Activated naive CD8-positive, alpha-beta T cell treated with anti-CD3 and anti-CD28 coated beads, Interleukin-2, amount 10 ng/mL, durations not matched to agents 7 days and 5 days (primary cell): Measurements from ENCODE around the gene LYZL4. TPM values are rescaled to one million over a fixed set of nuclear protein-coding genes. Genes with fewer than 3 reads are reported as not detected.

ENCODE experiments used
- ATAC-seq: fragments of 150-1000 bp; cut with Tn5 transposase; one replicate; pipeline ENCODE4 v1.10.0; 2021; ENCODE audit warnings: low read depth, moderate library complexity
- POLR2A ChIA-PET: fragments of 350-600 bp; sonication (Branson Sonifier 250); formaldehyde crosslinking; loops from one replicate; lab custom pipeline; 2021; ENCODE audit warnings: antibody characterized with exemption; lab: Charles Lee
- DNase-seq: peaks from one replicate; pipeline ENCODE4 v3.0.0; 2021
- H3K27ac Mint-ChIP-seq: one replicate; pipeline ENCODE4 v1.8.0; 2022; ENCODE audit warnings: mild to moderate bottlenecking, mixed read lengths
- H3K27me3 Mint-ChIP-seq: one replicate; pipeline ENCODE4 v1.8.0; 2022; ENCODE audit warnings: mild to moderate bottlenecking, moderate library complexity, mixed read lengths
- H3K36me3 Mint-ChIP-seq: one replicate; pipeline ENCODE4 v1.8.0; 2021; ENCODE audit warnings: mild to moderate bottlenecking, mixed read lengths
- H3K4me1 Mint-ChIP-seq: one replicate; pipeline ENCODE4 v1.8.0; 2021; ENCODE audit warnings: mixed read lengths
- H3K4me3 Mint-ChIP-seq: one replicate; pipeline ENCODE4 v1.8.0; 2022; ENCODE audit warnings: mild to moderate bottlenecking, moderate library complexity, mixed read lengths
- H3K9me3 Mint-ChIP-seq: one replicate; pipeline ENCODE4 v1.8.0; 2021; ENCODE audit warnings: mixed read lengths
- total RNA-seq, 2 experiments: library from RNA; stranded (reverse); gene quantifications; one replicate each; pipeline ENCODE4 v1.2.3, GENCODE V29; 2021

Gene LYZL4
- total RNA-seq, 2 experiments from 2014 or later, result not detected

- POLR2A ChIA-PET, result no interaction called here
- H3K27ac Mint-ChIP-seq, result no peak overlapping the region
These were observed 29.1 kb upstream of the LYZL4 start for GRCh38 chr3:42439261-42440115.

DNA sequence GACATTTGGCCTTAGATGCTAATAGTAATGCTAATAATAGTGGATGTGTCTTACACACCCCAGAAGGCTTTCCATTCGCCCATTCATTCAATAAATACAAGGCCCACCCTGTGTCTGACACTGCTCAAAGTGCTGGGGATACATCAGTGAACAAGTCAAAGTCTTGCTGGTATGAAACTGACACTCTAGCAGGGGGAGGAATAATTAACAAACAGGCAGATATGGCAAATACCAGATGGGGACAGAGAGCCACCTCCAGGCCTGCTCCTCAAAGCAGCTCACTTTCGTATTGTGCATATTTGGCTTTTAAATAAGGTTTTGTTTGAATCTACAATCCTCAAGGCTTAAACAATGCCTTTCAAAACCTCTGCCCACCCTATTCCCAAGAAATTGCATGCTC, 28.3 kb upstream of the LYZL4 start:
- Mint-ChIP-seq H3K9me3 (no peaks in the 10 kb centered on the region), H3K4me3 (no peak overlapping the region), H3K27me3 (peaks cover 3% of the 10 kb centered on the region), H3K4me1 (no peaks in the 10 kb centered on the region), H3K27ac (no peak overlapping the region), H3K36me3 (no peaks in the 10 kb centered on the region)
- DNase-seq (no peak), ATAC-seq (no peak)
- POLR2A ChIA-PET, result no interaction called here

More at GRCh38 chr3:42439261-42440115, 29.1 kb upstream of the LYZL4 start:
- H3K9me3 Mint-ChIP-seq, result no peaks in the 10 kb centered on the region
- no peak for DNase-seq
- H3K27me3 Mint-ChIP-seq, result peaks cover 3% of the 10 kb centered on the region
- no peak overlapping the region for H3K4me3 Mint-ChIP-seq
- no peak for ATAC-seq
- H3K36me3 Mint-ChIP-seq, result no peaks in the 10 kb centered on the region
- H3K4me1 Mint-ChIP-seq, result no peaks in the 10 kb centered on the region

DNA sequence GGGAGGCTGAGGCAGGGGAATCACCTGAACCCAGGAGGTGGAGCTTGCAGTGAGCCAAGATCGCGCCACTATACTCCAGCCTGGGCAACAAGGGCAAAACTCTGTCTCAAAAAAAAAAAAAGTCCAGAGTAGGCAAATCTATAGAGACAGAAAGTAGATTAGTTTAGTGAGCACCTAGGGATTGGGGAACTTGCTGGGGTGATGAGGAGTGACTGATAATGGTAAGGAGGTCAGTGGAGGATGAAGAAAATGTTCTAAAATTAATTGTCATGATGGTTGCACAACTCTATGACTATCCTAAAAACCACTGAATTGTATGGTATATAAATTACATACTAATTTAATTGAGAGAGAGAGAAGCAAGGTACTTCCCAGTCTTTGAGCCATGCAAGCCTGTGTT, 27.8 kb upstream of the LYZL4 start:
- ATAC-seq (no peak), DNase-seq (no peak)
- H3K27me3 Mint-ChIP-seq, result peaks cover 3% of the 10 kb centered on the region
- no peaks in the 10 kb centered on the region for H3K9me3 Mint-ChIP-seq
- H3K27ac Mint-ChIP-seq, result no peak overlapping the region
- H3K36me3 Mint-ChIP-seq, result no peaks in the 10 kb centered on the region
- POLR2A ChIA-PET, result no interaction called here
- H3K4me3 Mint-ChIP-seq, result no peak overlapping the region
- H3K4me1 Mint-ChIP-seq, result no peaks in the 10 kb centered on the region

DNA sequence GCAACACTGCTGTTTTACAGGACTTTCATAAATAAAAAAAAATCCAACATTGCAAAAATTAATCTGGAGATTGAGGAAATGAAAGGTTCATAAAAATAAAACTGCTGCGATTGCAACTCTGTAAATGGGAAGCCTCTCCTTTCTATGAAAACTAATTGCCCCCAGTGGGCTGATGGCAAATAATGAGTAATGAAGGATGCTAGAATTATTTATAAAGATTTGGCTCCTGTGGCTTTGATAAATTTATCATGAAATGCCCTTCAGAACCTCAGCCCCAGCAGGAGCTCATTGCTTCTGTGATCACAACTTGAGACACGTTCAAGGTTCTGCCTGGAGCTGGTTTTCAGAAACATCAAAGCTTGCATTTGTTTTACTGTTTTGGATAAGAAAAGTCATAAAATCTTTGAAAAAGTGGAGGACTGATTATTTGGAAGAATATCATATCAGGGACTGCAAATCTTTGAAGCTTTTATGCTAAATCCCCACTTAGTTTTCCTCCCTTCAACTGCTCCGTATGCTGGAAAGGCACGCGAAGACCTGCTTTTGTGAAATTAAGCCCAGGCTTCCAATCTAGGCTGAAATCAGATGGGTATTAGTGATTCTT, 24.5 kb upstream of the LYZL4 start:
- no peak overlapping the region for H3K27ac Mint-ChIP-seq
- H3K4me3 Mint-ChIP-seq, result no peak overlapping the region
- ATAC-seq, result no peak
- H3K4me1 Mint-ChIP-seq, result no peaks in the 10 kb centered on the region
- no peak for DNase-seq
- peaks cover 10% of the 10 kb centered on the region for H3K9me3 Mint-ChIP-seq
- POLR2A ChIA-PET, result no interaction called here
- H3K27me3 Mint-ChIP-seq, result no peaks in the 10 kb centered on the region
- H3K36me3 Mint-ChIP-seq, result peaks cover 2% of the 10 kb centered on the region

- Mint-ChIP-seq H3K4me1 (no peaks in the 10 kb centered on the region), H3K27me3 (peaks cover 3% of the 10 kb centered on the region), H3K36me3 (peaks cover 2% of the 10 kb centered on the region), H3K4me3 (no peak overlapping the region), H3K9me3 (peaks cover 10% of the 10 kb centered on the region), H3K27ac (no peak overlapping the region)
- DNase-seq, result no peak
- POLR2A ChIA-PET, result no interaction called here
- ATAC-seq, result no peak
These were observed 22.1 kb upstream of the LYZL4 start for GRCh38 chr3:42432485-42432884.

DNA sequence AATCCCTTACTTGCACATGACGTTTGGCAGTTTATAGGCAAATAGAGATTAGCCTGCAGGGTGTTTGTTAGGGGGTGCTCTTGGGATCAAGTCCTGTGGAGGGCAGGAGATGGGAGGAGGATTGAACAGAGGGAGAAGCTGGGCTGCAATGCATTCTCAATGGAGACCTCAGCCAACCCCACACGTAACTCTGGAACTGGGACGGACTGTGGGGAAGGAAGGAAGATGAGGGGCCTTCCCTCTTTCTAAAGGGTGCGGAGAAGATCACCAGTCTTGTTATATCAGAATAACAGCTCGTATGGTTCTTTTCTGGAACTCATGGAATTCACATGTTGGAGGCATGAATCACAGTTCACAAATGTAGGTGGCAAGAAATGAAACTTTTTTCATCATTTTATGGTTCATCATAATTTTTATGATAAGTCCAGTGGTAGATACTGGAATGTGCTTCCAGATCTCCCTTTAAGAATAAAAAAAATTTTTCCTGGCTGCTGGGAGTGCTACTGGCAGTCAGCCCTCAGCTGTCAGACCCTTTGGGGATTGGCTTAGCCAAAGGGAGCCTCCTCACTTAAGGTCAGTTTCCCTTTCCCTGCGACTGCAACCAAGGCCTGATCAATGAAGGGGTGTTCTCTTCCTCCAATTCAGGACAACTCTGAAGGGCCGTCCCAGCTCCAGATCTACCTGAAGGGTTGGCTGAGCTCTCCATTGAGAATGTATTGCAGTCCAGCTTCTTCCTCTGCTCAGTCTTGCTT, 20.5 kb upstream of the LYZL4 start:
- Mint-ChIP-seq H3K27me3 (peaks cover 3% of the 10 kb centered on the region), H3K9me3 (peaks cover 10% of the 10 kb centered on the region), H3K4me3 (no peak overlapping the region), H3K36me3 (peaks cover 2% of the 10 kb centered on the region), H3K27ac (no peak overlapping the region), H3K4me1 (no peaks in the 10 kb centered on the region)
- DNase-seq, result no peak
- ATAC-seq, result no peak
- POLR2A ChIA-PET, result no interaction called here

DNA sequence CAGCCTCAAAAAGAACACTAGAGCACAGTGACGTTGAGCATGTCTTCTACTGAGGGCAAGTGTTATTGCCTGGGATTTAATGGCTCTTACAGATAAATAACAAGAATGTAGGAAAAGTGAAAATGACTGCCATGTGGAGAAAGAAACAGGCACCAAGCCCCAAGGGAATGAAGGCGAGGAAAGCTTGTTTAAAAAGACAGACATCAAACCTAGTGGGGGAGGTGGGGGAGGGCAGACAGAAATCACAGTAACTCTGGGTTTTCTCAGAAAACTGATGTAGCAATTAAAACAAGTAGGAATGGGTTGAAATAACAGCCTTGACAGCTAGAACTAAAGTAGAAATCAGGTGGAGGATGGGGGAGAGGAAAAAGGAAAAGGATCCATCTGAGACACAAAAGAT, 18.4 kb upstream of the LYZL4 start:
- no peaks in the 10 kb centered on the region for H3K4me1 Mint-ChIP-seq
- no peak for ATAC-seq
- POLR2A ChIA-PET, result no interaction called here
- no peak overlapping the region for H3K4me3 Mint-ChIP-seq
- peaks cover 10% of the 10 kb centered on the region for H3K9me3 Mint-ChIP-seq
- DNase-seq, result no peak
- peaks cover 5% of the 10 kb centered on the region for H3K27me3 Mint-ChIP-seq
- peaks cover 2% of the 10 kb centered on the region for H3K36me3 Mint-ChIP-seq
- H3K27ac Mint-ChIP-seq, result no peak overlapping the region

DNA sequence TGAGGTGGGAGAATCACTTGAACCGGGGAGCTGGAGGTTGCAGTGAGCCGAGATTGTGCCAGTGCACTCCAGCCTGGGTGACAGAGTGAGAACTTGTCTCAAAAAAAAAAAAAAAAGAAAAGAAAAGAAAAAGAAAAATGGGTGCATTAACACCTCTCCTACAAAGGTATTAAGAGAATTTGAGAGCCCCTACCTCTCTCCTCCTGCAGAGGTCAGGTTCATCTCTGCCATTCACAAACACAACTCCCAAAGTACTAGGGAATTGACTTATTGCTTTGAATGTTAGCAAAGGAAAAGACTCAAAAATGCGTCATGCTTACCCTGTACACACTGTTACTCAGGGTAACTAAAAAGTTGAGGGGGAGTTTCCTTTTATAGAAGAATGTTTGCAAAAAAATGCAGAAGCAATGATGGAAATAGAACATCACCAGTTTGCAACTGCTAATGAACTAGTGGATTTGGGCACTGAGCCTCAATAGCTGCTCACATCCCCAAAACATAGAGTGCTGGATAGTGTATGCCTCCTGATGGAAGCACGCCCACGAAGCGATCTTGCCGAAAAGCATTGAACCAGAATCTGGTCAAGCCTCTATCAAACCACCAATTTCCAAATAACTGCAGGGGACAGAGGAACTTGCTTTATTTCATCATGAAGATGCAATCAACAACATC, 15.5 kb upstream of the LYZL4 start:
- DNase-seq, result no peak
- H3K36me3 Mint-ChIP-seq, result no peaks in the 10 kb centered on the region
- POLR2A ChIA-PET, result no interaction called here
- peaks cover 7% of the 10 kb centered on the region for H3K27me3 Mint-ChIP-seq
- no peak overlapping the region for H3K4me3 Mint-ChIP-seq
- H3K4me1 Mint-ChIP-seq, result no peaks in the 10 kb centered on the region
- ATAC-seq, result no peak
- no peak overlapping the region for H3K27ac Mint-ChIP-seq
- H3K9me3 Mint-ChIP-seq, result no peaks in the 10 kb centered on the region

DNA sequence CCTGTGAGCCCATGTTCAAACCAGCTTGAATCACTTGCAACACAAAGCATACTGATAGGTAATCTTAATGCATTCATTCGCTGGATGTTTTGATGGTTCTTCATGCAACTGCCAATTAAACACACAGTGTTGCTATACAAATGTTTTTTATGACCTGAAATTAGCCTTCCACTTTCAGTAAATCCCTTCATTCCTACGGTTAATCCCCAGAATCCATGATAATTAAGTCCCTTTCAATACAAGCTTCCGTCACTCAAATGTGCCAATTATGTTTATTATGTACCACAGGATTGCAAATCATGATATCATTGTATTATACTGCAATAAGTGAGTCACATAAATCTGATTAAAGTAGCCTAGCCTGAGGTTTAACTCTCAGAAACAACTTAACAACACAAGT, 14.5 kb upstream of the LYZL4 start:
- no peaks in the 10 kb centered on the region for H3K36me3 Mint-ChIP-seq

GRCh38 chr3:42421818-42422796, 11.7 kb upstream of the LYZL4 start:
- ATAC-seq, result no peak
- Mint-ChIP-seq H3K4me3 (no peak overlapping the region), H3K9me3 (no peaks in the 10 kb centered on the region), H3K27me3 (peaks cover 4% of the 10 kb centered on the region), H3K27ac (no peak overlapping the region), H3K4me1 (no peaks in the 10 kb centered on the region), H3K36me3 (no peaks in the 10 kb centered on the region)
- no peak for DNase-seq
- POLR2A ChIA-PET, result no interaction called here

More for the DNA sequence above, 14.5 kb upstream of the LYZL4 start:
- ATAC-seq, result no peak
- H3K9me3 Mint-ChIP-seq, result no peaks in the 10 kb centered on the region
- no peak overlapping the region for H3K4me3 Mint-ChIP-seq
- POLR2A ChIA-PET, result no interaction called here
- H3K4me1 Mint-ChIP-seq, result no peaks in the 10 kb centered on the region
- H3K27me3 Mint-ChIP-seq, result peaks cover 7% of the 10 kb centered on the region
- H3K27ac Mint-ChIP-seq, result no peak overlapping the region
- DNase-seq, result no peak

GRCh38 chr3:42419563-42419962, 9.2 kb upstream of the LYZL4 start:
- no peak for DNase-seq
- peaks cover 7% of the 10 kb centered on the region for H3K27me3 Mint-ChIP-seq
- no peaks in the 10 kb centered on the region for H3K9me3 Mint-ChIP-seq
- POLR2A ChIA-PET, result no interaction called here
- no peaks in the 10 kb centered on the region for H3K4me1 Mint-ChIP-seq
- no peak overlapping the region for H3K27ac Mint-ChIP-seq
- no peaks in the 10 kb centered on the region for H3K36me3 Mint-ChIP-seq
- H3K4me3 Mint-ChIP-seq, result no peak overlapping the region
- no peak for ATAC-seq

GRCh38 chr3:42412526-42413155, 2.2 kb upstream of the LYZL4 start:
- H3K36me3 Mint-ChIP-seq, result no peaks in the 10 kb centered on the region
- POLR2A ChIA-PET, result no interaction called here
- H3K27me3 Mint-ChIP-seq, result peaks cover 9% of the 10 kb centered on the region
- no peak for ATAC-seq
- no peaks in the 10 kb centered on the region for H3K4me1 Mint-ChIP-seq
- DNase-seq, result no peak
- H3K27ac Mint-ChIP-seq, result no peak overlapping the region
- H3K9me3 Mint-ChIP-seq, result peaks cover 1% of the 10 kb centered on the region
- no peak overlapping the region for H3K4me3 Mint-ChIP-seq
